Peyer's patch (tissue), 4 donors: ENCODE data around the gene THOC1. TPM values are rescaled to one million over a fixed set of nuclear protein-coding genes. Genes with fewer than 3 reads are reported as not detected.

Experiments used
- DNase-seq, 3 donors: peaks; one replicate each; pipeline ENCODE4 v3.0.0-alpha.2; 2017 to 2019
- H3K27ac ChIP-seq, 4 donors: fragments of 200-600 bp; sonication (generic); one replicate each; pipeline ENCODE4 v1.5.1; 2016 to 2019
- H3K27me3 ChIP-seq, 2 donors: fragments of 200-600 bp; sonication (generic); one replicate each; pipeline ENCODE4 v1.5.1; 2019
- H3K36me3 ChIP-seq, 3 donors: fragments of 200-600 bp; sonication (generic); one replicate each; pipeline ENCODE4 v1.5.1; 2016 to 2019
- H3K4me1 ChIP-seq, 4 donors: fragments of 200-600 bp; sonication (generic); one replicate each; pipeline ENCODE4 v1.5.1; 2016 to 2019
- H3K4me3 ChIP-seq, 4 donors: fragments of 200-600 bp; sonication (generic); 1 replicate in 3 of 4; 2 replicates in 1 of 4; pipeline ENCODE4 v1.5.1; 2016 to 2019; ENCODE audit warnings: mild to moderate bottlenecking in 1 of 4
- H3K9me3 ChIP-seq, 4 donors: fragments of 200-600 bp; sonication (generic); one replicate each; pipeline ENCODE4 v1.5.1; 2016 to 2019; ENCODE audit warnings: mild to moderate bottlenecking in 1 of 4
- CTCF ChIP-seq, 6 experiments: fragments of 450-650 bp in 4 of 6; fragments of 200-600 bp in 2 of 6; sonication (generic) in 1 of 6; IDR thresholded peaks; one replicate each; pipeline ENCODE4 v1.5.1; 2017 to 2019; ENCODE audit warnings: antibody characterized with exemption in 6 of 6, mild to moderate bottlenecking in 3 of 6, moderate library complexity in 1 of 6
- POLR2A ChIP-seq, 2 donors: fragments of 450-650 bp; IDR thresholded peaks; one replicate each; pipeline ENCODE4 v1.5.1; 2017; ENCODE audit warnings: antibody characterized with exemption in 2 of 2, mild to moderate bottlenecking in 2 of 2, moderate library complexity in 2 of 2
- total RNA-seq, 4 donors: library from RNA; depleted of rRNA; stranded (reverse); fragments of >200 nt; gene quantifications; one replicate each; pipeline ENCODE4 v1.1.0, GENCODE V29; 2016

Gene THOC1
- total RNA-seq, 4 donors from 2014 or later: 43.3 to 125 (median 49.3) TPM

GRCh38 chr18:302097-302496 lies 34.2 kb upstream of the THOC1 start:
- H3K36me3 ChIP-seq: no peaks in the 10 kb centered on the region
- no peaks in the 10 kb centered on the region for H3K4me1 ChIP-seq
- no peaks in the 10 kb centered on the region for H3K9me3 ChIP-seq
- no peak overlapping the region for H3K27ac ChIP-seq
- no peak overlapping the region for H3K4me3 ChIP-seq
- TF ChIP-seq POLR2A (IDR thresholded peaks at IDR 0.05) (no peak), CTCF (IDR thresholded peaks at IDR 0.05) (no peak)
- H3K27me3 ChIP-seq: no peaks in the 10 kb centered on the region
- DNase-seq: no peak

DNA sequence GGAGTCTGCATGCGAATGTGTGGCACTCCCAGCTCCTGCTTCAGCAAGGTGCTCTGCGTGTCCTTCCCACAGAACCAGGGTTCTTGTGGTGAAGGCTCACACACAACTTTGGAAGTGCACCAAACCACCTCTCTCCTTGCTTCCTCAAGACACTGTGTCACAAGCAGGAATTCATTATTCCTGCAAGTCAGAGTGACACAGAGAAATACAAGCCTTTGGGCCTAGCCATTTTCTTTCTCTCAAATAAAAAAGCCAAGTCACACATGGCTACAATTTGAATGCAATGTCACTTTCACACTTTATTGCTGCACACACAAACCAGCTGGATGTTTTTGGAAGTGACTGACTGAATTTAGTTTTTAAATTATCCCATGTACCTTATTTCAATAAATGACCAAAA lies 30.1 kb upstream of the THOC1 start:
- no peaks in the 10 kb centered on the region for H3K36me3 ChIP-seq
- no peak overlapping the region for H3K27ac ChIP-seq
- no peaks in the 10 kb centered on the region for H3K4me1 ChIP-seq
- TF ChIP-seq POLR2A (IDR thresholded peaks at IDR 0.05) (no peak), CTCF (IDR thresholded peaks at IDR 0.05) (no peak)
- no peaks in the 10 kb centered on the region for H3K27me3 ChIP-seq
- no peaks in the 10 kb centered on the region for H3K9me3 ChIP-seq
- no peak for DNase-seq
- no peak overlapping the region for H3K4me3 ChIP-seq

- no peak overlapping the region for H3K27ac ChIP-seq
- H3K36me3 ChIP-seq: no peaks in the 10 kb centered on the region
- TF ChIP-seq POLR2A (IDR thresholded peaks at IDR 0.05): no peak
- no peak for TF ChIP-seq CTCF (IDR thresholded peaks at IDR 0.05)
- no peaks in the 10 kb centered on the region for H3K27me3 ChIP-seq
- no peak for DNase-seq
- H3K4me3 ChIP-seq: no peak overlapping the region
- H3K4me1 ChIP-seq: no peaks in the 10 kb centered on the region
- no peaks in the 10 kb centered on the region for H3K9me3 ChIP-seq
These were observed 28.1 kb upstream of the THOC1 start for GRCh38 chr18:295756-296490.

- DNase-seq: no peak
- H3K9me3 ChIP-seq: no peaks in the 10 kb centered on the region
- H3K4me1 ChIP-seq: no peaks in the 10 kb centered on the region
- TF ChIP-seq POLR2A (IDR thresholded peaks at IDR 0.05) (no peak), CTCF (IDR thresholded peaks at IDR 0.05) (no peak)
- no peak overlapping the region for H3K27ac ChIP-seq
- no peaks in the 10 kb centered on the region for H3K27me3 ChIP-seq
- no peak overlapping the region for H3K4me3 ChIP-seq
- no peaks in the 10 kb centered on the region for H3K36me3 ChIP-seq
These were observed 26.7 kb upstream of the THOC1 start for GRCh38 chr18:294566-294965.

DNA sequence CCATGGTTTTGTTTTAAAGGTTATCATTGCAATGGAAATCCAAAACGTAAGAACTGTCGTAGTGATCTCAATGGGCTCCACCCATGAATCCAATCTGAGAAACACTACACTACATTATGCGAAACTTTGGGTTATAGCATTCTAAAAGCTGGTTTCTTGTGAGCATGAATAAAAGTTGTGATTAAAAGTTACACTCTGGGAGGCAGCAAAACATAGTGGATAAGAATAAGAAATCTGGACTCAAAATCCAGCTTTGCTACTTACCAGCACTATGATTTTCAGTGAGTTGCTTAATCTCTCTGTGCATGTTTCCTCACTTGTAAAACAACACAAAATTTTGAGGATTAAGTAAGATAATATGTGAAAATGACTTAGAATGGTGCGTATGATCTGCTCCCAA lies 25.7 kb upstream of the THOC1 start:
- DNase-seq: no peak
- Histone ChIP-seq H3K27me3 (no peaks in the 10 kb centered on the region), H3K9me3 (no peaks in the 10 kb centered on the region), H3K36me3 (no peaks in the 10 kb centered on the region), H3K4me3 (no peak overlapping the region), H3K27ac (no peak overlapping the region), H3K4me1 (no peaks in the 10 kb centered on the region)
- TF ChIP-seq CTCF (IDR thresholded peaks at IDR 0.05) (peak in 1 of 6 experiments; percentile 11), POLR2A (IDR thresholded peaks at IDR 0.05) (no peak)
